Natural killer cell treated with Interleukin-12 subunit alpha and Interleukin-12 subunit beta and Interleukin-15 and Interleukin-18, amount 100 ng/mL, for 72 hours (primary cell): ENCODE data around the gene TSPAN3. TPM values are rescaled to one million over a fixed set of nuclear protein-coding genes. Genes with fewer than 3 reads are reported as not detected.
A peak's percentile ranks its signal among the peaks of the same experiment; 100 is the strongest.

Experiments used
- ATAC-seq, 2 donors: fragments of 150-1000 bp; cut with Tn5 transposase in 1 of 2; sonication (Bioruptor Pico), chemical (Tn5 transposase) in 1 of 2; 2 replicates each; pipeline ENCODE4 v1.10.0; 2021
- DNase-seq: peaks from one replicate; pipeline ENCODE4 v3.0.0; 2022; ENCODE audit warnings: low spot score
- H3K27ac Mint-ChIP-seq, 2 donors: 1 replicate in 1 of 2; 2 replicates in 1 of 2; pipeline ENCODE4 v1.8.0; 2022; ENCODE audit warnings: mixed read lengths in 2 of 2, mild to moderate bottlenecking in 1 of 2, moderate library complexity in 1 of 2
- H3K27me3 Mint-ChIP-seq, 2 donors: 1 replicate in 1 of 2; 2 replicates in 1 of 2; pipeline ENCODE4 v1.8.0; 2022; ENCODE audit warnings: mixed read lengths in 2 of 2
- H3K36me3 Mint-ChIP-seq: one replicate; pipeline ENCODE4 v1.8.0; 2022; ENCODE audit warnings: mixed read lengths
- H3K4me1 Mint-ChIP-seq, 2 donors: 1 replicate in 1 of 2; 2 replicates in 1 of 2; pipeline ENCODE4 v1.8.0; 2022; ENCODE audit warnings: low read depth in 2 of 2, mixed read lengths in 2 of 2, mild to moderate bottlenecking in 1 of 2
- H3K4me3 Mint-ChIP-seq: one replicate; pipeline ENCODE4 v1.8.0; 2022; ENCODE audit warnings: mixed read lengths
- H3K9me3 Mint-ChIP-seq: 2 replicates; pipeline ENCODE4 v1.8.0; 2022; ENCODE audit warnings: mixed read lengths
- total RNA-seq, 2 donors: library from RNA; stranded (reverse); gene quantifications; one replicate each; pipeline ENCODE4 v1.2.3, GENCODE V29; 2022

TSPAN3 gene
- total RNA-seq, 2 donors from 2014 or later: 49.3 to 54.9 TPM

GRCh38 chr15:77097248-77097721 lies 26.4 kb upstream of the TSPAN3 start:
- H3K27ac Mint-ChIP-seq: no peak overlapping the region
- ATAC-seq: no peak
- no peaks in the 10 kb centered on the region for H3K9me3 Mint-ChIP-seq
- no peaks in the 10 kb centered on the region for H3K36me3 Mint-ChIP-seq
- DNase-seq: no peak
- H3K4me3 Mint-ChIP-seq: no peak overlapping the region
- peaks cover 5 to 12% of the 10 kb centered on the region in 2 donors for H3K4me1 Mint-ChIP-seq
- no peaks in the 10 kb centered on the region for H3K27me3 Mint-ChIP-seq

GRCh38 chr15:77096541-77096940 lies 25.6 kb upstream of the TSPAN3 start:
- Mint-ChIP-seq H3K27ac (peak overlapping the region in 1 of 2 donors; percentile 24), H3K9me3 (no peaks in the 10 kb centered on the region), H3K36me3 (no peaks in the 10 kb centered on the region), H3K4me3 (no peak overlapping the region), H3K4me1 (peaks cover 5 to 12% of the 10 kb centered on the region in 2 donors), H3K27me3 (no peaks in the 10 kb centered on the region)
- peak in 1 of 2 donors; percentile 41 for ATAC-seq
- no peak for DNase-seq

- H3K27me3 Mint-ChIP-seq: no peaks in the 10 kb centered on the region
- no peaks in the 10 kb centered on the region for H3K9me3 Mint-ChIP-seq
- peak in 1 of 2 donors; percentile 65 for ATAC-seq
- H3K4me1 Mint-ChIP-seq: peaks cover 5 to 12% of the 10 kb centered on the region in 2 donors
- DNase-seq: no peak
- H3K36me3 Mint-ChIP-seq: no peaks in the 10 kb centered on the region
- peak overlapping the region in 1 of 2 donors; percentile 24 for H3K27ac Mint-ChIP-seq
- no peak overlapping the region for H3K4me3 Mint-ChIP-seq
These were observed 25.2 kb upstream of the TSPAN3 start for GRCh38 chr15:77096138-77096537.

GRCh38 chr15:77094397-77095030 lies 23.6 kb upstream of the TSPAN3 start:
- Mint-ChIP-seq H3K4me1 (peaks cover 5 to 10% of the 10 kb centered on the region in 2 donors), H3K36me3 (no peaks in the 10 kb centered on the region), H3K27me3 (no peaks in the 10 kb centered on the region), H3K4me3 (no peak overlapping the region), H3K27ac (no peak overlapping the region), H3K9me3 (no peaks in the 10 kb centered on the region)
- DNase-seq (no peak), ATAC-seq (no peak)

GRCh38 chr15:77093436-77093835 lies 22.5 kb upstream of the TSPAN3 start:
- Mint-ChIP-seq H3K36me3 (no peaks in the 10 kb centered on the region), H3K4me1 (peaks cover 5 to 10% of the 10 kb centered on the region in 2 donors), H3K9me3 (no peaks in the 10 kb centered on the region), H3K4me3 (no peak overlapping the region), H3K27me3 (no peaks in the 10 kb centered on the region), H3K27ac (no peak overlapping the region)
- ATAC-seq: no peak
- no peak for DNase-seq

DNA sequence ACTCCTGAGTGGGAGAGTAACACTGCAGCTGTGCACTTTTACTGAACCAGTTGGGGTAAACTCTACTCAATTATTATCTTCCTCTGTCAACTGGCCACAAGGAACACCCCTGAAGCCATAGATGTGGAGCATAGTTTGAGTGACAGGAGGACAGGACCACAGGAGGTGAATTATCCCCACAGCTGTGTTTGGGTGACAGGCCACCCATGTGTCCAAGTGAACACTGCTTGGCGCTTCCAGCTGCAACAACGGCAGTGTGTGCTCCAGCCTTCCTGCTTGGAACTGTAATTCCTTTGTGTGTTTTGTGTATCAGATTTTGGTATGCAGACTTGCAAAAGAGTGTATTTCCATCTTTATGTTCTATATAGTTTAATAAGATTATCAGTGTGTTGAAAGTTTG lies 20.2 kb upstream of the TSPAN3 start:
- Mint-ChIP-seq H3K27me3 (no peaks in the 10 kb centered on the region), H3K36me3 (no peaks in the 10 kb centered on the region), H3K4me3 (no peak overlapping the region), H3K27ac (no peak overlapping the region), H3K9me3 (no peaks in the 10 kb centered on the region), H3K4me1 (peaks cover 3 to 5% of the 10 kb centered on the region in 2 donors)
- DNase-seq (no peak), ATAC-seq (no peak)

GRCh38 chr15:77087213-77087612 lies 16.3 kb upstream of the TSPAN3 start:
- Mint-ChIP-seq H3K9me3 (no peaks in the 10 kb centered on the region), H3K4me3 (no peak overlapping the region), H3K36me3 (no peaks in the 10 kb centered on the region), H3K27me3 (no peaks in the 10 kb centered on the region), H3K4me1 (peaks cover 18 to 27% of the 10 kb centered on the region in 2 donors), H3K27ac (no peak overlapping the region)
- no peak for ATAC-seq
- DNase-seq: no peak

DNA sequence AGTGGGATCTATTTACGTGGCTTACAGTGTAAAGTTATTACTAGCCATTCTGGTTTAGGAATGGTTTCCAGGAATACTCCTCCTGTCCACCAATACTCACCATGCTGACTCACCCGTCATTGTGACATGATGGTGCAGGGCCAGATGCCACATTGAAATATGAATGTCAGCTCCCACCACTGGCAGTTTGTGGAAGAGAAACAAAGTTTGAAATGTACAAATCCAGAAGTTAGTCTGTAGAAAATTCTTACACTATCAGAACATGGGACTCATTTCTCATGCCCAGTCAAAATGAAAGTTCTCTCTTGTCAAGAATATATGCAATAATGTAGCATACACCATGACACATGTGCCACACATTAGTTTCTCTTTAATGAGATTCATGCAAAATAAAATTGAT lies 14.4 kb upstream of the TSPAN3 start:
- H3K4me3 Mint-ChIP-seq: peak overlapping the region; percentile 19
- peaks cover 21 to 27% of the 10 kb centered on the region in 2 donors for H3K4me1 Mint-ChIP-seq
- H3K9me3 Mint-ChIP-seq: no peaks in the 10 kb centered on the region
- H3K27ac Mint-ChIP-seq: peak overlapping the region in 1 of 2 donors; percentile 1
- ATAC-seq (peak; percentile 20 to 58), DNase-seq (no peak)
- H3K36me3 Mint-ChIP-seq: no peaks in the 10 kb centered on the region
- no peaks in the 10 kb centered on the region for H3K27me3 Mint-ChIP-seq

- no peaks in the 10 kb centered on the region for H3K9me3 Mint-ChIP-seq
- H3K27ac Mint-ChIP-seq: peak overlapping the region in 1 of 2 donors; percentile 68
- H3K4me1 Mint-ChIP-seq: peaks cover 21 to 27% of the 10 kb centered on the region in 2 donors
- DNase-seq (no peak), ATAC-seq (no peak)
- no peaks in the 10 kb centered on the region for H3K36me3 Mint-ChIP-seq
- H3K27me3 Mint-ChIP-seq: no peaks in the 10 kb centered on the region
- no peak overlapping the region for H3K4me3 Mint-ChIP-seq
These were observed 13.5 kb upstream of the TSPAN3 start for GRCh38 chr15:77084436-77084835.

DNA sequence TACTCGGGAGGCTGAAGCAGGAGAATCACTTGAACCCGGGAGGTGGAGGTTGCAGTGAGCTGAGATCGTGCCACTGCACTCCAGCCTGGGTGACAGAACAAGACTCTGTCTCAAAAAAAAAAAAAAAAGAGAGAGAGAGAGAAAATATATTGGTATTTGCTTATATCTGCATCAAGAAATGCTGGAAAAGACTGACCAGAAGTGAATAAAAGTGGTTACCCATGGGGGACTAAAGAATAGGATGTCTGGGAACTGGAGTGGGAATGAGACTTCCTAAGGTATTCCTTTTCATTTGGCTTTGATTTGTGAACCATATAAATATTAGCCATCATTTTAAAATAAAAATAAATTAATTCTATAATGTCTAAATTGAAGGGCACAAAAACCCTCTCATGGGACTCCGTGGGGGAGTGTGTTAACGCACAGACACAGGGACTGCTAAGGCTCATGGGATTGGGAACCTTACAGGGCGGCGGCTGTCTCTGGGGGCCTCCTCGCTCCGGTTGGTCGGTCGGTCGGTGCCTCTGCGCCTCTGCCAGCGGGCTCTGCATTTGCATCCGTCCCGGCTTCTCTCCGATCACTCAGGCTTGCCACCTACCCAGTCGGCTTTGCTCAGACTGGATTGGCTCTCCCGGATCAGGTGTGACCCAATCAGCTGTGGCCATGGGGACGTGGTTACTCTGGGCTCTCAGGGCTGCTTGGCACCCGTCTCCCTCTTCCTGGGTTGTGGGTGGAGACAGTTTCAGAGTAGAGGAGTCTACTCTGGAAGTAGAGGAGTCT lies 12.7 kb upstream of the TSPAN3 start:
- ATAC-seq: peak; percentile 93 to 95
- peaks cover 21 to 27% of the 10 kb centered on the region in 2 donors for H3K4me1 Mint-ChIP-seq
- H3K36me3 Mint-ChIP-seq: no peaks in the 10 kb centered on the region
- no peaks in the 10 kb centered on the region for H3K9me3 Mint-ChIP-seq
- H3K27me3 Mint-ChIP-seq: no peaks in the 10 kb centered on the region
- peak overlapping the region; percentile 37 to 68 for H3K27ac Mint-ChIP-seq
- DNase-seq: peak; percentile 81
- H3K4me3 Mint-ChIP-seq: peak overlapping the region; percentile 72

- no peaks in the 10 kb centered on the region for H3K9me3 Mint-ChIP-seq
- H3K4me3 Mint-ChIP-seq: no peak overlapping the region
- peaks cover 21 to 27% of the 10 kb centered on the region in 2 donors for H3K4me1 Mint-ChIP-seq
- DNase-seq: no peak
- H3K27me3 Mint-ChIP-seq: no peaks in the 10 kb centered on the region
- H3K27ac Mint-ChIP-seq: no peak overlapping the region
- no peaks in the 10 kb centered on the region for H3K36me3 Mint-ChIP-seq
- no peak for ATAC-seq
These were observed 11.1 kb upstream of the TSPAN3 start for GRCh38 chr15:77081971-77082370.

DNA sequence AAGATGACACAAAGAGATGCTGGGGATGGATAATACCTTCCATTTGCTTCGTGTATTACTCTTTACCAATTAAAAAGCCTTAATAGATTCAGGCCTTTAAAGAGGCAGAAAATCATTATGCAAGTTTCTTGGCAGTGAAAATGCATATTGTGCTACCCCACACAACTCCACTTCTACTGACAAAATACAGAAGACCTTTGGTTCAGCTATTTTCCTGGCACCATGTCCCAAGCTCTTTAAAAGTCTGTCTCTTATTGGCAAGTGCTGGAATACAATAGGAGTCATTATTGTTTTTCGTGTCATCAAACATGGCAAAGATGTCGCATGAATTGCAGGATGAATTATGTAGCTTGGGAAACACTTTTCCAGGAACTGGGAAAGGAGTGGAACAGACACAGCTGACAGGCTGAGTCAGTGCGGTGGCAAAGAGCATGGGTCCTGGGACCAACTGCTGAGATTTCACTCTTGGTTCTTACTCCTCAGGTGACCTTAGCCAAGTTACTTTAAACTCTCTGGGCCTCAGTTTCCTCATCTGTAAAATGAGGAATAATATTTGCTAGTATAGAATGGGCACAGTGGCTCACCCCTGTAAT lies 5.5 kb upstream of the TSPAN3 start:
- no peak overlapping the region for H3K4me3 Mint-ChIP-seq
- no peak for DNase-seq
- H3K27ac Mint-ChIP-seq: no peak overlapping the region

GRCh38 chr15:77075528-77075927 lies 4.6 kb upstream of the TSPAN3 start:
- H3K4me3 Mint-ChIP-seq: no peak overlapping the region
- H3K9me3 Mint-ChIP-seq: no peaks in the 10 kb centered on the region
- DNase-seq (no peak), ATAC-seq (no peak)
- no peaks in the 10 kb centered on the region for H3K36me3 Mint-ChIP-seq
- peaks cover 8 to 12% of the 10 kb centered on the region in 2 donors for H3K4me1 Mint-ChIP-seq
- no peak overlapping the region for H3K27ac Mint-ChIP-seq
- H3K27me3 Mint-ChIP-seq: peaks cover 0 to 3% of the 10 kb centered on the region in 2 donors

More for the DNA sequence above, 5.5 kb upstream of the TSPAN3 start:
- no peaks in the 10 kb centered on the region for H3K9me3 Mint-ChIP-seq
- H3K4me1 Mint-ChIP-seq: peaks cover 4 to 8% of the 10 kb centered on the region in 2 donors
- no peaks in the 10 kb centered on the region for H3K36me3 Mint-ChIP-seq
- peaks cover 0 to 3% of the 10 kb centered on the region in 2 donors for H3K27me3 Mint-ChIP-seq
- no peak for ATAC-seq

DNA sequence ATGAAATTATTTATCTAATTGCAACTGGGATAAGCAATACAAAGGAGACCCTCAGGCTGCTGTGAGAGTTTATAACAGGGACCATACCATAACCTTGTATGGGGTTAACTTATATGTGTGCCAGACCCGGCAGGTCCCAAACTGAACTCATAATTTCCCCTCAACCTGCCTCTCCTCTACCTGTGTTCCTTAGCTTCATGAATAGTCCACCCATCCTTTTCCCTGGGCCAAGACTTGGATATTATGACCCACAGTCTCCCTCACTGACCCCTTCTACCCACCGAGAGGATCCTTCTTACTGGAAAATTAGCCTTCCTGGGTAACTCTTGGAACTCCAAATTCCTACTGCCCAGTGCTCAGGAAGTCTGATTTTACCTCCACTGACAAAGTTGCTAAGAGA lies 3.4 kb upstream of the TSPAN3 start:
- DNase-seq: no peak
- Mint-ChIP-seq H3K27me3 (peaks cover 0 to 3% of the 10 kb centered on the region in 2 donors), H3K4me1 (peaks cover 15 to 19% of the 10 kb centered on the region in 2 donors), H3K36me3 (no peaks in the 10 kb centered on the region), H3K9me3 (no peaks in the 10 kb centered on the region), H3K4me3 (no peak overlapping the region), H3K27ac (no peak overlapping the region)
- ATAC-seq: no peak
